ENCODE results near the gene MYRFL. TPM values are rescaled to one million over a fixed set of nuclear protein-coding genes. Genes with fewer than 3 reads are reported as not detected.

MYRFL gene
- total RNA-seq, 4 donors from 2014 or later: 0.27 to 3.3 (median 1.5) TPM

DNA sequence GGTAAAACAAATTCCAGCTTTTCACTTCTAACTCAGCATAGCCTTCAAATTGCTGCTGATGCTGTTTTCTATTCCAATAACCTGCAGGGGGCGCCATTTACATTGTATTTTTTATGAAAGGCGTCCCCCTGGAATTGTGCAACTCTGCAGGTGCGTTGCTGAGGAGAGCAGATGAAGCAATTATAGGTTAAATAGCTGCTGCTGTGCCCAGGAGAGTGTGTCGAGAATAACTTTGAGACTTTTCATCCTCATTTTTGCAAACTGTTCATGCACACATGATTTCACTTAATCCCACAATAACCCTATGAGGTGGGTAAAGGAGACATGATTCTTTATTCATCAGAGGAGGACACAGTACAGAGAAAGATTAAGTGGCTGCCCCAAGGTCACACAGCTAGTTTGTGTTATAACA lies 75.7 kb downstream of the MYRFL start:
- TF ChIP-seq POLR2A (IDR thresholded peaks at IDR 0.05): no peak
- TF ChIP-seq, protein P1, sequence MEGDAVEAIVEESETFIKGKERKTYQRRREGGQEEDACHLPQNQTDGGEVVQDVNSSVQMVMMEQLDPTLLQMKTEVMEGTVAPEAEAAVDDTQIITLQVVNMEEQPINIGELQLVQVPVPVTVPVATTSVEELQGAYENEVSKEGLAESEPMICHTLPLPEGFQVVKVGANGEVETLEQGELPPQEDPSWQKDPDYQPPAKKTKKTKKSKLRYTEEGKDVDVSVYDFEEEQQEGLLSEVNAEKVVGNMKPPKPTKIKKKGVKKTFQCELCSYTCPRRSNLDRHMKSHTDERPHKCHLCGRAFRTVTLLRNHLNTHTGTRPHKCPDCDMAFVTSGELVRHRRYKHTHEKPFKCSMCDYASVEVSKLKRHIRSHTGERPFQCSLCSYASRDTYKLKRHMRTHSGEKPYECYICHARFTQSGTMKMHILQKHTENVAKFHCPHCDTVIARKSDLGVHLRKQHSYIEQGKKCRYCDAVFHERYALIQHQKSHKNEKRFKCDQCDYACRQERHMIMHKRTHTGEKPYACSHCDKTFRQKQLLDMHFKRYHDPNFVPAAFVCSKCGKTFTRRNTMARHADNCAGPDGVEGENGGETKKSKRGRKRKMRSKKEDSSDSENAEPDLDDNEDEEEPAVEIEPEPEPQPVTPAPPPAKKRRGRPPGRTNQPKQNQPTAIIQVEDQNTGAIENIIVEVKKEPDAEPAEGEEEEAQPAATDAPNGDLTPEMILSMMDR (IDR thresholded peaks at IDR 0.05): peak in 2 of 3 donors; percentile 15 to 65
- 1 to 2% methylated on average over 4 of the region's 4 CpGs for WGBS, 2 donors
- peak; percentile 83 to 89 for DNase-seq (ENCODE audit: low spot score in 2 of 2)
- no peak overlapping the region for H3K4me3 ChIP-seq (ENCODE audit: low read depth, poor library complexity, severe bottlenecking)
- intact Hi-C loops (cut with DNase I; ENCODE audit: low total_unique reads): no loop called here

DNA sequence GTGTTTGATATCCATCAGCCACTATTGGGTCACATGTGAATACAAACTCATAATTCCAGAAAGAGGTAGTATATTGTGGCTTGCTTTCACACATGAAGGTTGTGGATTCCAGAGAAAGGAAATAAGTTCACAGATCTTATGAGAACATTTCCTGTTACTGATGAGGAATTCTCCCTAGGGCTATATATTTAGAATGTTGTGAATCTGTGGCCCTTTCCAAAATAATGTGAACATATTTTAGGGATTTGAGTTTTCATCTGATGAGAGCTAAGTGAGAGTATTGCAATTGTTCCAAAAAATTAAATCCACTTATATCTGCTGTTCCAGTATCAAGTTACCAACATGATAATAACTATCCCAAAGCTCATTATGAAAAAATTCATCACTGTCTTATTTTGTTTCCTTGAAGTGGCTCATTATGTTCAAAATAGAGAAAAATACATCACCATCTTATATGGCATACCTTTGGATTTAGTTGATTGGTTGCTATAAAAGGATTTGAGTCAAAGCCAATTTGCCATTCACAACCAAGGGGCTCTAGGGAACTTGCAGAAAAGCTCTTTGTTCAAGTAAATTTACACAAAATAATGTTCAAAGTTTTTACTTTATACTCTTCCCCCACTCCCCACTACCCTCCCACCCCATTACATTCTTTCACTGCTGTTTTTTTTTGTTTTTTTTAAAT lies 76.3 kb downstream of the MYRFL start:
- DNase-seq (ENCODE audit: low spot score in 2 of 2): no peak
- no peak for TF ChIP-seq POLR2A (IDR thresholded peaks at IDR 0.05)
- TF ChIP-seq, protein P1 (IDR thresholded peaks at IDR 0.05): no peak
- H3K4me3 ChIP-seq (ENCODE audit: low read depth, poor library complexity, severe bottlenecking): no peak overlapping the region
- intact Hi-C loops (cut with DNase I; ENCODE audit: low total_unique reads): no loop called here

DNA sequence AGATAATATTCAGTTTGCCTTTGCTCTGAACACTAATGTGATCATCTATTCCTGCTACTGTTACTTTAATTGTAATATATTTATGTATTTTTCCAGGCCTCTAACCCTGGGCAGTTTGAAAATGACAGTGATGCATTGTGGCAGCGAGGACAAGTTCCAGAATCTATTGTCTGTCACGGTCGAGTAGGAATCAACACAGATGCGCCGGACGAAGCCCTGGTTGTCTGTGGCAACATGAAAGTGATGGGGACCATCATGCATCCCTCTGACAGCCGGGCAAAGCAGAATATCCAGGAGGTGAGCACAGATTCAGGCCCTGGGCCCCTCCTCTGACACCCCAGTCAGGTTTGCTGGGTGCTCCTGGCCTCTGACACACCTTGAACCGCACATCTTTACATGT lies 78.5 kb downstream of the MYRFL start:
- whole genome bisulfite sequencing, 2 donors: 92 to 93% methylated on average over 8 of the region's 8 CpGs
- no peak for DNase-seq (ENCODE audit: low spot score in 2 of 2)
- intact Hi-C loops (cut with DNase I; ENCODE audit: low total_unique reads): no loop called here
- no peak overlapping the region for H3K4me3 ChIP-seq (ENCODE audit: low read depth, poor library complexity, severe bottlenecking)
- no peak for TF ChIP-seq POLR2A (IDR thresholded peaks at IDR 0.05)
- TF ChIP-seq, protein P1 (IDR thresholded peaks at IDR 0.05): no peak

DNA sequence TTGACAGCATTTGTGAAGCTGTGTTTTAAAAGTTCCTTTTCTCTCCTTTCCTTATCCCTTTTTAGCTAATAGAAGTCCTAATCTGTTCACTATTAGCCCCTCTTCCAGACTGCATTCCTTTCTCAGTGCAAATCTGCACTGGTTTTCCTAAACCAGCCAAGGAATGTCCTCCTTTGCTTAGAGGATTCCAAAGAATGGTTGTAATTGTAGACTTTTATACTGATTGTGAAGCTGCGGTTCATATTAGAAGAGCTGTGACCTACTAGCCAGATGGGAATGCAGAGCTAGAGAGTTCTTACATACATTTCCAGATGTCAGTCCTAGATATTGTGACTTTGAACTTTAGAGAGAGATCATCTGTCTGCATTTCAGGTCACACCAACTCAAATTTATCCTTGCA lies 79.8 kb downstream of the MYRFL start:
- H3K4me3 ChIP-seq (ENCODE audit: low read depth, poor library complexity, severe bottlenecking): no peak overlapping the region
- no peak for TF ChIP-seq POLR2A (IDR thresholded peaks at IDR 0.05)
- TF ChIP-seq, protein P1 (IDR thresholded peaks at IDR 0.05): no peak
- DNase-seq (ENCODE audit: low spot score in 2 of 2): no peak
- WGBS, 2 donors: 50 to 59% methylated on average over 1 of the region's 1 CpG
- intact Hi-C loops (cut with DNase I; ENCODE audit: low total_unique reads): no loop called here

DNA sequence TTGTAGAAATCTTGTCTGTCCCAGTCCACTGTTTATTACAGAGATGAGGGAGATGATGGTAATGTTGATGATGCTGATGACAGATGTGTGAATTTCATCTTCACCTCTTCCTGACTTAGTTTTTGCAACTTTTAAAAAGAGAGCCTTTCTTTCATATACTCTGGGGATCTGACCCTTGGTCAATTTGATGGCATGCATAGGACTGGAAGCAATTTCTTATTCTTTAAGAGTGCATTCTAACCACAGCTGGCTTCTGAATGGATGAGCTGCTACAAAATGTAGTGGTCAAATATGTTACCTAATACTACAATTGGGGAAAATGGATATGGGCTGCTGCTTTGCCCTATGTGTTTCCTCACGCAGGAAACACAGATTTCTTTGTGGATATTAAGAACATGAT lies 80.8 kb downstream of the MYRFL start:
- no peak overlapping the region for H3K4me3 ChIP-seq (ENCODE audit: low read depth, poor library complexity, severe bottlenecking)

More for the DNA sequence above, 80.8 kb downstream of the MYRFL start:
- no peak for DNase-seq (ENCODE audit: low spot score in 2 of 2)
- 86 to 97% methylated on average over 1 of the region's 1 CpG for WGBS, 2 donors
- intact Hi-C loops (cut with DNase I; ENCODE audit: low total_unique reads): no loop called here
- TF ChIP-seq, protein P1 (IDR thresholded peaks at IDR 0.05): no peak
- TF ChIP-seq POLR2A (IDR thresholded peaks at IDR 0.05): no peak

Data from lower leg skin (tissue), 4 donors.